A549 (cell line): ENCODE measurements around the gene RMND5B.

Experiments
- BHLHE40 ChIP-seq: IDR thresholded peaks from 2 replicates; pipeline ENCODE4 v1.6.1; 2012; ENCODE audit warnings: low read depth, low read length, inconsistent platforms
- CHD2 ChIP-seq: fragments of 150-350 bp; IDR thresholded peaks from 2 replicates; pipeline ENCODE4 v1.6.1; 2014; ENCODE audit warnings: low read length; ENCODE audit not compliant: partially characterized antibody
- ELK1 ChIP-seq: fragments of 150-350 bp; IDR thresholded peaks from 2 replicates; pipeline ENCODE4 v1.6.1; 2014; ENCODE audit warnings: low read depth, mild to moderate bottlenecking, low read length
- EP300 ChIP-seq, 2 experiments: fragments of >200 bp; sonication (Bioruptor Twin); formaldehyde crosslinking; IDR thresholded peaks; 2 replicates in 1 of 2; 3 replicates in 1 of 2; pipeline ENCODE4 v1.6.1; 2016 to 2017
- JUNB ChIP-seq: fragments of >200 bp; sonication (Bioruptor Twin); formaldehyde crosslinking; IDR thresholded peaks from 2 replicates; pipeline ENCODE4 v1.6.1; 2016
- POLR2A ChIP-seq: IDR thresholded peaks from 2 replicates; pipeline ENCODE4 v1.6.1; 2012; ENCODE audit warnings: mild to moderate bottlenecking, low read length
- REST ChIP-seq: fragments of 200-600 bp; sonication (generic); IDR thresholded peaks from 2 replicates; pipeline ENCODE4 v1.6.1; 2016; ENCODE audit warnings: antibody characterized with exemption, mild to moderate bottlenecking, moderate library complexity
- RNF2 ChIP-seq: fragments of 200-600 bp; sonication (generic); IDR thresholded peaks from 2 replicates; pipeline ENCODE4 v1.6.1; 2016; ENCODE audit warnings: low read depth, mild to moderate bottlenecking, antibody characterized with exemption, moderate library complexity, borderline replicate concordance
- SMC3 ChIP-seq: fragments of >200 bp; sonication (Bioruptor Twin); formaldehyde crosslinking; IDR thresholded peaks from 3 replicates; pipeline ENCODE4 v1.6.1; 2018; ENCODE audit warnings: inconsistent platforms
- SREBF2 ChIP-seq: fragments of 450-650 bp; IDR thresholded peaks from 2 replicates; pipeline ENCODE4 v1.6.1; 2014; ENCODE audit warnings: mild to moderate bottlenecking, moderate library complexity
- ZFP36 ChIP-seq: fragments of 450-650 bp; IDR thresholded peaks from 2 replicates; pipeline ENCODE4 v1.6.1; 2014; ENCODE audit warnings: borderline replicate concordance; ENCODE audit not compliant: partially characterized antibody
- TF ChIP-seq, protein P1 (sequence below): fragments of >200 bp; sonication (Bioruptor Twin); formaldehyde crosslinking; IDR thresholded peaks from 3 replicates; pipeline ENCODE4 v1.5.1; 2016
- TF ChIP-seq, protein P2 (sequence below): IDR thresholded peaks from 2 replicates; pipeline ENCODE4 v1.6.1; 2012
- TF ChIP-seq, protein P3 (sequence below): fragments of 250-450 bp; sonication (Bioruptor Pico); IDR thresholded peaks from 2 replicates; pipeline ENCODE4 v1.5.0; 2021; ENCODE audit warnings: mild to moderate bottlenecking, moderate library complexity, borderline replicate concordance

DNA sequence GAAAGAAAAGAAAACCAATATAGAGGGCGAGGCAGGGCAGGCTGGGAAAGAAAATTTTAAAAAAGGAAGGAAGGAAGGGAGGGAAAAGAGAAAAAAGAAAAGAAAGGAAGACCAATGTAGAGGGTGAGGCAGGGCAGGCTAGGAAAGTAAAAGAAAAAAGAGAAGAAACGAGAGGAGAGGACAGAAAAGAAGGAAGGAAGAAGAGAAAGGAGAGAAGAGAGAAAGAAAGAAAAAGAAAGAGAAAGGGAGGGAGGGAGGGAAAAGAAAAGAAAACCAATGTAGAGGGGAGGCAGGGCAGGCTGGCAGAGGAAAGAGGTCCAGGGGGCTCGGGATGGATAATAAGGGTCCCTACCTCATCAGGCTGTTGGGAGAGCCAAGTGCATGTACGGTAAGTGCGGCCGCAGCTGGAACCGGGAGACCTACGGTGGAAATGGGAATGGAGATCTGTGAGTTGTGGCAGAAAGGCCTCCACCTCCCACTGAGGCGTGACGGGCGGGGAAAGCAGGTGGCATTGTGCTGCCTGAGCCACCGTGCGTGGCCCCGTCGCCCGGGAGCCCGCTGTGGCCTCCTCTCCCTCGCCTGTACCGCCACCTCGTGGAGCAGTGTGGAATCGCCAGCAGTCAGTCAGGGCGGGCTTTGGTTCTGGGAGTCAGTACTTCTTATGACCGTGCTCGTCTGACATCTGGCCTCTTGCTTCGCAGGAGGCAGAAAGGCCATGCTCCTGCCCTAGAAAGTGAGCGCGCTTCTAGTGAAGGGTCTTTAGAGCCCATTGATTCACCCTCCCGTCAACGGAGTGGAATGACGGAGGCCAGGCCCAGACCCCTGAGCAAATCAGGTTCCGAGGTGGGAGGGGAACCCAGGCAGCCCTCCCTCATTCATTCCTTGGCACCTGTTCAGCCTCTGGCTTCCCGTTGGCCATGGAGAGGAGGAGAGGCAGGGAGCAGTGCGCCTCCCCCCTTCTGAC lies 33.2 kb downstream of the RMND5B start:
- TF ChIP-seq, protein P1, sequence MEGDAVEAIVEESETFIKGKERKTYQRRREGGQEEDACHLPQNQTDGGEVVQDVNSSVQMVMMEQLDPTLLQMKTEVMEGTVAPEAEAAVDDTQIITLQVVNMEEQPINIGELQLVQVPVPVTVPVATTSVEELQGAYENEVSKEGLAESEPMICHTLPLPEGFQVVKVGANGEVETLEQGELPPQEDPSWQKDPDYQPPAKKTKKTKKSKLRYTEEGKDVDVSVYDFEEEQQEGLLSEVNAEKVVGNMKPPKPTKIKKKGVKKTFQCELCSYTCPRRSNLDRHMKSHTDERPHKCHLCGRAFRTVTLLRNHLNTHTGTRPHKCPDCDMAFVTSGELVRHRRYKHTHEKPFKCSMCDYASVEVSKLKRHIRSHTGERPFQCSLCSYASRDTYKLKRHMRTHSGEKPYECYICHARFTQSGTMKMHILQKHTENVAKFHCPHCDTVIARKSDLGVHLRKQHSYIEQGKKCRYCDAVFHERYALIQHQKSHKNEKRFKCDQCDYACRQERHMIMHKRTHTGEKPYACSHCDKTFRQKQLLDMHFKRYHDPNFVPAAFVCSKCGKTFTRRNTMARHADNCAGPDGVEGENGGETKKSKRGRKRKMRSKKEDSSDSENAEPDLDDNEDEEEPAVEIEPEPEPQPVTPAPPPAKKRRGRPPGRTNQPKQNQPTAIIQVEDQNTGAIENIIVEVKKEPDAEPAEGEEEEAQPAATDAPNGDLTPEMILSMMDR: peak; percentile 88
- TF ChIP-seq BHLHE40 (no peak), ELK1 (no peak), POLR2A (no peak), RNF2 (no peak), EP300 (IDR thresholded peaks at IDR 0.05) (no peak), CHD2 (no peak), SREBF2 (no peak), ZFP36 (no peak), JUNB (no peak), SMC3 (peak; percentile 84), REST (no peak)
- TF ChIP-seq, protein P2, sequence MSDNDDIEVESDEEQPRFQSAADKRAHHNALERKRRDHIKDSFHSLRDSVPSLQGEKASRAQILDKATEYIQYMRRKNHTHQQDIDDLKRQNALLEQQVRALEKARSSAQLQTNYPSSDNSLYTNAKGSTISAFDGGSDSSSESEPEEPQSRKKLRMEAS: peak; percentile 58; the same call in 1 of the 2 replicates
- TF ChIP-seq, protein P3, sequence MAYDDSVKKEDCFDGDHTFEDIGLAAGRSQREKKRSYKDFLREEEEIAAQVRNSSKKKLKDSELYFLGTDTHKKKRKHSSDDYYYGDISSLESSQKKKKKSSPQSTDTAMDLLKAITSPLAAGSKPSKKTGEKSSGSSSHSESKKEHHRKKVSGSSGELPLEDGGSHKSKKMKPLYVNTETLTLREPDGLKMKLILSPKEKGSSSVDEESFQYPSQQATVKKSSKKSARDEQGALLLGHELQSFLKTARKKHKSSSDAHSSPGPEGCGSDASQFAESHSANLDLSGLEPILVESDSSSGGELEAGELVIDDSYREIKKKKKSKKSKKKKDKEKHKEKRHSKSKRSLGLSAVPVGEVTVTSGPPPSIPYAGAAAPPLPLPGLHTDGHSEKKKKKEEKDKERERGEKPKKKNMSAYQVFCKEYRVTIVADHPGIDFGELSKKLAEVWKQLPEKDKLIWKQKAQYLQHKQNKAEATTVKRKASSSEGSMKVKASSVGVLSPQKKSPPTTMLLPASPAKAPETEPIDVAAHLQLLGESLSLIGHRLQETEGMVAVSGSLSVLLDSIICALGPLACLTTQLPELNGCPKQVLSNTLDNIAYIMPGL: no peak
